ENCODE results near the gene MT3.

MT3 gene

DNA sequence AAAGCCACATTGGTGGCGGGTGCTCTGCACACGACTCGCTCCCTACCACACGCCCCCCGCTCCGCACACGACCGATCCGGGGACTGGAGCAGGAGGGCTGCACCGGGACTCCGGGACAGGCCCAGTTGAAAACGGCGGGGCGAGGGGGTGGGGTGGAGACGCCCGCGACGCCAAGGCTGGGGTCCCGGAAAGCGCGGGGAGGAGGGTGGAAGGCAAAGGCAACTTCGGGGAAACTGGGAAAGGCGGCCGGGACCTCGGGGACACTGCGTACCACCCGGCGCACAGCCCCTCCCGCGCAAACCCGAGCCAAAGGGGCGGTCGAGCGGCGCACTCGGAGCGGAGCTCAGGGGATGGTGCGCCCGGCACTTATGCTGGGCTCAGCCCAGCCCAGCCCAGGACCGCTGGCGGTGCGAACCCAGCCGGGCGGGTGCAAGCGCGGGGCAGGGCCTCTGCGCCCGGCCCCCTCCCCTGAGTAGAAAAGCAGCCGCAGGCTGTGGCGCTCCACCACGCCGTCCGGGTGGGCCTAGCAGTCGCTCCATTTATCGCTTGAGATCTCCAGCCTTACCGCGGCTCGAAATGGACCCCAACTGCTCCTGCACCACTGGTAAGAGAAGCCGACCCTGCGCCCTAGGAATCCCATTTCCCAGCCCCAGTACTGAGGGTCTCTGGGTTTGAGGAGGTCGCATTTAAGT is 43.0 kb downstream of the MT3 start, which contains the start of gene MT1M:
Gene MT1M (plus strand): TSS at position 504 of the 692 bp plus-strand sequence. CDS start 73 bp downstream, at position 577.
- DNase-seq: no peak

DNA sequence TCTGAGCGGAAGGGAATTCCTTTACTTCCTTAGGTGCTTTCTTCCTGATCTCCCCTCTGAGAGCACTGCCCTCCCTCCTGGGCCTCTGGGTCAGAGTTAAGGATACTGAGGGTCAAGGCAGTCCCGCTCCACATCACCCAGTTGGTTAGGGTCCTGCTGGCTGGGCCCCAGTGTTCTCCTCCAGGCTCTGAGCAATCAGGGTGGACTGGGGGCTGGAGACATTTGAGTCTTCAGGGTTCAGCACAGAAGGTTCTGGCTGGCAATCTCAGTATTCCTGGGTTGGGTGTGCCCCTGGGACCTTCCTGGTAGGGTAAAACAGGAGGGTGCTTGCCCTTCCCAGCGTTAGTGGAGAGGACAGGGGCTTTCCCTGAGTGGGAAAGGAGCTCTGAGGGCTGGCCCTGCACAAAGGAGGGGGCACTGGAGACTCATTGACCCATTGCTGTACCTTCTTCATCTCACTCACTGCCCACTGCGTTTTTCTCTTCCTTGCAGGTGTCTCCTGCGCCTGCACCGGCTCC is 43.6 kb downstream of the MT3 start:
- no peak for DNase-seq

DNA sequence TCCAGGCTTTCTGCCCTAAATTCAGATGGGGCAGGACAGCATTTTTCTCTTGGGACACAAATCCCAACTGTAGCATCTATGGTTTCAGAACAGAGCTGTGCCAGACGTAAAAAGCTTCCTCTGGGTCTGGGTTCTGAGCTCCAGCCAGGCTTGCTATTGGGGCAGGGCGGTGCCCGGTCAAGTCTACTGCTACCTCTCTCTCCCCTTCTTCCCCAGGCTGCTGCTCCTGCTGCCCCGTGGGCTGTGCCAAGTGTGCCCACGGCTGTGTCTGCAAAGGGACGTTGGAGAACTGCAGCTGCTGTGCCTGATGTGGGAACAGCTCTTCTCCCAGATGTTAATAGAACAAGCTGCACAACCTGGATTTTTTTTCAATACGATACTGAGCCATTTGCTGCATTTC is 44.2 kb downstream of the MT3 start:
- no peak for DNase-seq

DNA sequence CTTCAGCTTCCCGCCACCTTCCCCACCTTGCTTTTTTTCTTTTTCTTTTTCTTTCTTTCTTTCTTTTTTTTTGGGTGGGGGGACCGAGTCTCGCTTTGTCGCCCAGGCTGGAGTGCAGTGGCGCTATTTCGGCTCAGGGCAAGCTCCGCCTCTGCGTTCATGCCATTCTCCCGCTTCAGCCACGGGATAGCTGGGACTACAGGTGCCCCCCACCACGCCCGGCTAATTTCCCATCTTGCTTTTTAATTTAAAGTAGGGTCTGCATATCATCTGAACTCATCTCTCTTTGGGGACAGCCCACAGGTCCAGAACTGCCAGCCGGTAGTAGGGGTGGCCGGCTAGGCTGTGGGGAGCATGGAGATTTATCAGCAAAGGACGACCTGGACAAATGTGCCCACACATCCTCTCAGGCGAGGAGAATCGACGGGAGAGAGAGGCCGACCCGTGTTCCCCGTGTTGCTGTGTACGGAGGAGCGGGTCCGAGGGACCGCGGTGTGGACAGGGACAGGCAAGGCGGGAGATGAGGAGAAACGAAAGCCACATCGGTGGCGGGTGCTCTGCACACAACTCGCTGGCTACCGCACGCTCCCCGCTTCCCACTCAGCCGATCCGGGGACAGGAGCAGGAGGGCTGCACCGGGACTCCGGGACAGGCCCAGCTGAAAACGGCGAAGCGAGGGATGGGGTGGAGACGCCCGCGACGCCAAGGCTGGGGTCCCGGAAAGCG is 45.5 kb downstream of the MT3 start:
- no peak for DNase-seq

DNA sequence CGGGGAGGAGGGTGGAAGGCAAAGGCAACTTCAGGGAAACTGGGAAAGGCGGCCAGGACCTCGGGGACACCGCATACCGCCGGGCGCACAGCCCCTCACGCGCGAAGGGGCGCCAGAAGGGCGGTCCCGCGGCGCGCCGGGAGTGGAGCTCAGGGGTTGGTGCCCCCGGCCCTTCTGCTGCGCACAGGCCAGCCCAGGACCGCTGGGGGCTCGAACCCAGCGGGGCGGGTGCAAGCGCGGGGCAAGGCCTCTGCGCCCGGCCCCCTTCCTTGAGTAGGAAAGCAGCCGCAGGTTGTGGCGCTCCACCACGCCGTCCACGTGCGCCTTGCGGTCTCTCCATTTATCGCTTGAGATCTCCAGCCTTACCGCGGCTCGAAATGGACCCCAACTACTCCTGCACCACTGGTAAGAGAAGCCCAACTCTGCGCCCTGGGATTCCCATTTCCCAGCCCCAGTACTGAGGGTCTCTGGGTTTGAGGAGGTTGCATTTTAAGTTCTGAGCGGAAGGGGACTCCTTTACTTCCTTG is 46.2 kb downstream of the MT3 start:
- no peak for DNase-seq

DNA sequence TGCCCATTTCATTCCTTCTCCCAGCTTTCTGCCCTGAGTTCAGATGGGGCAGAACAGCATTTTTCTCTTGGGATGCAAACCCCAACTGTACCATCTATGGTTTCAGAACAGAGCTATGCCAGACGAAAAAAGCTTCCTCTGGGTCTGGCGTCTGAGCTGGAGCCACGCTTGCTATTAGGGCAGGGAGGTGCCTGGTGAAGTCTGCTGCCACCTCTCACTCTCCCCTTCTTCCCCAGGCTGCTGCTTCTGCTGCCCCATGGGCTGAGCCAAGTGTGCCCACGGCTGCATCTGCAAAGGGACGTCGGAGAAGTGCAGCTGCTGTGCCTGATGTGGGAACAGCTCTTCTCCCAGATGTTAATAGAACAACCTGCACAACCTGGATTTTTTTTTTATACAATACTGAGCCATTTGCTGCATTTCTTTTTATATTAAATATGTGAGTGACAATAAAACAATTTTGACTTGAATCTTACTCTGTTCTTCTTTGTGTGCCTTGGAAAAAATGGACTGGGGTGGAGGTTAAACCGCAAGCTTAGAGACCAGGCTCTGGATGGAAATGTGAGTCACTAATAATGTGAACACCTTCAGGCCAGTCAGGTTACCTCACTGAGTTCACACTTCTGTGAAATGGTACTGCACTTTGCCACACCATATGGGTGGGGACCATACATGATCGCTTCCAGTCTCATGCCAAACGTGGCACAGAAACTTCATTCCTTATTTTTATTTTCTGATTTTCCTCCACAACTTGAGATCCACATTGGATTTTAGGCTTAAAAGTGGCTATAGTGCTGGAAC is 47.5 kb downstream of the MT3 start:
- no peak for DNase-seq

DNA sequence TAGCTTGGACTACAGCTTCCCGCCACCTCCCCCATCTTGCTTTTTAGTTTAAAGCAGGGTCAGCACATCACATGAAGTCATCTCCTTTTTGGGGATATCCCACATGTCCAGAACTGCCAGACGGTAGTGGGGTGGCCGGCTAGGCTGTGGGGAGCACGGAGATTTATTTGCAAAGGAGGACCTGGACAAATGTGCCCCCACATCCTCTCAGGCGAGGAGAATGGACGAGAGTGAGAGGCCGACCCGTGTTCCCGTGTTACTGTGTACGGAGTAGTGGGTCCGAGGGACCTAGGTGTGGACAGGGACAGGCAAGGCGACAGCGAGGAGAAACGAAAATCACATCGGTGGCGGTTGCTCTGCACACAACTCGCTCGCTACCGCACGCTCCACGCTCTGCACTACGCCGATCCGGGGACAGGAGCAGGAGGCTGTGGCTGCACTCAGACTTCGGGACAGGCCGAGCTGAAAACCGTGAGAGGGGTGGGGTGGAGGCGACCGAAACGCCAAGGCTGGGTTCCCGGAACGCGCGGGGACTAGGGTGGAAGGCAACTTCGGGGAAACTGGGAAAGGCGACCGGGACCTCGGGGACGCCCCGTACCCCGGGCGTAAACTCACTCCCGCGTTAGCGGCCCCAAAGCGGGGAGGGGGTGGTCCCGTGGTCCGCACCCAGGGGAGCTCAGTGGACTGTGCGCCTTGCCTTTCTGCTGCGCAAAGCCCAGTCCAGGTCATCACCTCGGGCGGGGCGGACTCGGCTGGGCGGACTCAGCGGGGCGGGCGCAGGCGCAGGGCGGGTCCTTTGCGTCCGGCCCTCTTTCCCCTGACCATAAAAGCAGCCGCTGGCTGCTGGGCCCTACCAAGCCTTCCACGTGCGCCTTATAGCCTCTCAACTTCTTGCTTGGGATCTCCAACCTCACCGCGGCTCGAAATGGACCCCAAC is 48.8 kb downstream of the MT3 start, which contains the start of gene MT1A:
Gene MT1A (plus strand): TSS at position 853 of the 937 bp plus-strand sequence. CDS start 73 bp downstream, at position 926.
- DNase-seq: no peak

DNA sequence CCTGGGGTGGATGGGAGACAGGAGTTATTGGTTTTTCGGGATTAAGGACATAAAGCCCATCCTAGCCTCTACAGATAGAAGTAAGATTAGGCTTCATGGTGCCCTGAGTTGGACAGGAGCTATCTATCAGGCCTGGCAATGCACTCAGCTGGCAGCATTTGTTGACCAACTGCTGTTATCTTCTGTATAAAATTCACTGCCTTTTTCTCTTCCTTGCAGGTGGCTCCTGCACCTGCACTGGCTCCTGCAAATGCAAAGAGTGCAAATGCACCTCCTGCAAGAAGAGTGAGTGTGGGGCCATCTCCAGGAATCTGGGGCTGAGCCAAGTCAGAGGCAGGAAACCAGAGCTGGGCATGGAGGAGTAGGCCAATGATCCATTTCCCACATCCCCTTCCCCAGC is 49.7 kb downstream of the MT3 start:
- DNase-seq: no peak

DNA sequence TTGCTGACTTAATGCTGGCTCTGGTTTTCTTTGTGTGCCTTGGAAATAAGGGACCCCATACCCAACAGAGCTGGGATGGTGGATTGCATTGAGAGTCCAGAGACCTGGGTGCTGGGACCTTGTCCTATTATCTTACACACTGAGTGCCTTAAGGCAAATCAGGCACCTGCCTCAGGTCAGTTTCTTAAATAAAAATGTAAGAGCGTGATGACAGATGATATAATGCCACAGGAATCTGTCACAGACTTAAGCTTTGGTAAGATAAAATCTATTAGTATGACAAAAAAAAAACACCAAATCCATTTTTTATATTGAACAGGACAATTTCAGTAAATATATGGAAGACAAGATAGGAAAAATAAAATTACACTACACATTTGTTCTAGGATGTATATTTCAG is 50.7 kb downstream of the MT3 start:
- DNase-seq: no peak

All from NCI-H345 (cell line).